NCI-H1694 treated with DMSO at 0.1 percent for 48 hours (cell line): Measurements from ENCODE around the gene OBSCN.
A peak's percentile ranks its signal among the peaks of the same experiment; 100 is the strongest.

Experiments used
- DNase-seq: peaks from one replicate; lab custom pipeline; 2025; lab: John Stamatoyannopoulos, UW

Gene OBSCN

GRCh38 chr1:228369608-228370438 is 162.0 kb downstream of the OBSCN start:
- DNase-seq, result no peak

GRCh38 chr1:228370439-228370940 is 162.6 kb downstream of the OBSCN start:
- DNase-seq, result no peak

- no peak for DNase-seq
These were observed 163.3 kb downstream of the OBSCN start for GRCh38 chr1:228370941-228371740.

GRCh38 chr1:228371741-228372182 is 163.9 kb downstream of the OBSCN start:
- no peak for DNase-seq

DNA sequence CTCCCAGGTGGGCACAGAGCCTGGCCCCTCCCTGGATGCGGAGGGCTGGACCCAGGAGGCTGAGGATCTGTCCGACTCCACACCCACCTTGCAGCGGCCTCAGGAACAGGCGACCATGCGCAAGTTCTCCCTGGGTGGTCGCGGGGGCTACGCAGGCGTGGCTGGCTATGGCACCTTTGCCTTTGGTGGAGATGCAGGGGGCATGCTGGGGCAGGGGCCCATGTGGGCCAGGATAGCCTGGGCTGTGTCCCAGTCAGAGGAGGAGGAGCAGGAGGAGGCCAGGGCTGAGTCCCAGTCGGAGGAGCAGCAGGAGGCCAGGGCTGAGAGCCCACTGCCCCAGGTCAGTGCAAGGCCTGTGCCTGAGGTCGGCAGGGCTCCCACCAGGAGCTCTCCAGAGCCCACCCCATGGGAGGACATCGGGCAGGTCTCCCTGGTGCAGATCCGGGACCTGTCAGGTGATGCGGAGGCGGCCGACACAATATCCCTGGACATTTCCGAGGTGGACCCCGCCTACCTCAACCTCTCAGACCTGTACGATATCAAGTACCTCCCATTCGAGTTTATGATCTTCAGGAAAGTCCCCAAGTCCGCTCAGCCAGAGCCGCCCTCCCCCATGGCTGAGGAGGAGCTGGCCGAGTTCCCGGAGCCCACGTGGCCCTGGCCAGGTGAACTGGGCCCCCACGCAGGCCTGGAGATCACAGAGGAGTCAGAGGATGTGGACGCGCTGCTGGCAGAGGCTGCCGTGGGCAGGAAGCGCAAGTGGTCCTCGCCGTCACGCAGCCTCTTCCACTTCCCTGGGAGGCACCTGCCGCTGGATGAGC is 164.5 kb downstream of the OBSCN start:
- no peak for DNase-seq

- DNase-seq, result no peak
These were observed 165.3 kb downstream of the OBSCN start for GRCh38 chr1:228373004-228373680.

- DNase-seq, result no peak
These were observed 166.1 kb downstream of the OBSCN start for GRCh38 chr1:228373681-228374571.

- DNase-seq, result no peak
These were observed 167.1 kb downstream of the OBSCN start for GRCh38 chr1:228374711-228375577.

DNA sequence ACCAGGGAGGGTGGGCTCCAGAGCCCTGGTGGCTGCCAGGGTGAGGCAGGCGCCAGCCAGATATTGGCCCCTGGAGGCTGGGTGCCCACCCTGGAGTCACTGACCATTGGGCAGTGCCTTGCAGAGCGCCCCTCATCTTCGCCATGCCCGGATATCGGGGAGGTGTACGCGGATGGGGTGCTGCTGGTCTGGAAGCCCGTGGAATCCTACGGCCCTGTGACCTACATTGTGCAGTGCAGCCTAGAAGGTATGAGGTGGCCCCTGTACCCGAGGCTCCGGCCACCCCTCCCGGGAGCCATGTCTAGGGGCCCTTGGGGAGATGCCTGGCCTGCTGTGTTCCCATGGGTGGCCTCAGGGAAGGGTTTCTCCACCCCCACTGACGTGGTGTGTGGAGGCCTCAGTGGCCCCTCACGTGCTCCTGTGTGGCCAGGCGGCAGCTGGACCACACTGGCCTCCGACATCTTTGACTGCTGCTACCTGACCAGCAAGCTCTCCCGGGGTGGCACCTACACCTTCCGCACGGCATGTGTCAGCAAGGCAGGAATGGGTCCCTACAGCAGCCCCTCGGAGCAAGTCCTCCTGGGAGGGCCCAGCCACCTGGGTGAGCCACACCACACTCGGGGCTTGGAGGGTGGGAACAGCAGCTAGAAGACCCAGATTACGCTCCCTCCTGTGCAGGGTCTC is 167.9 kb downstream of the OBSCN start:
- DNase-seq, result no peak

DNA sequence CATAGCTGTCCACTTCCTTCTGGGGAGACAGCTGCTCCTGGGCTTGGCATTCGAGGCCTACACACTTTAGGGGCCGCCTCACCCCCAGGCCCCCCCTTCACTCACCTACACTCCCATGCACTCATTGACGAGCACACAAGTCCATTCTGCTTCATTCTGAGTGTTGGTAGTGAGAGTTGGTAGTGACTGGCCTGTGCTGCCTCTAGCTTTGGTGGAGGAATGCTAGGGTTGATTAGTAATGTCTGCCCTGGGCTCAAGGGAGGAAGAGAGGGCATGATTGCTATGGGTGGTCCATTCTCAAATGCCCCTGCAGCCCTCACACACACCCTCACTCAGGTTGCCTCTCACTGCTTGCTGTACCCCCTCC is 168.4 kb downstream of the OBSCN start:
- no peak for DNase-seq

DNA sequence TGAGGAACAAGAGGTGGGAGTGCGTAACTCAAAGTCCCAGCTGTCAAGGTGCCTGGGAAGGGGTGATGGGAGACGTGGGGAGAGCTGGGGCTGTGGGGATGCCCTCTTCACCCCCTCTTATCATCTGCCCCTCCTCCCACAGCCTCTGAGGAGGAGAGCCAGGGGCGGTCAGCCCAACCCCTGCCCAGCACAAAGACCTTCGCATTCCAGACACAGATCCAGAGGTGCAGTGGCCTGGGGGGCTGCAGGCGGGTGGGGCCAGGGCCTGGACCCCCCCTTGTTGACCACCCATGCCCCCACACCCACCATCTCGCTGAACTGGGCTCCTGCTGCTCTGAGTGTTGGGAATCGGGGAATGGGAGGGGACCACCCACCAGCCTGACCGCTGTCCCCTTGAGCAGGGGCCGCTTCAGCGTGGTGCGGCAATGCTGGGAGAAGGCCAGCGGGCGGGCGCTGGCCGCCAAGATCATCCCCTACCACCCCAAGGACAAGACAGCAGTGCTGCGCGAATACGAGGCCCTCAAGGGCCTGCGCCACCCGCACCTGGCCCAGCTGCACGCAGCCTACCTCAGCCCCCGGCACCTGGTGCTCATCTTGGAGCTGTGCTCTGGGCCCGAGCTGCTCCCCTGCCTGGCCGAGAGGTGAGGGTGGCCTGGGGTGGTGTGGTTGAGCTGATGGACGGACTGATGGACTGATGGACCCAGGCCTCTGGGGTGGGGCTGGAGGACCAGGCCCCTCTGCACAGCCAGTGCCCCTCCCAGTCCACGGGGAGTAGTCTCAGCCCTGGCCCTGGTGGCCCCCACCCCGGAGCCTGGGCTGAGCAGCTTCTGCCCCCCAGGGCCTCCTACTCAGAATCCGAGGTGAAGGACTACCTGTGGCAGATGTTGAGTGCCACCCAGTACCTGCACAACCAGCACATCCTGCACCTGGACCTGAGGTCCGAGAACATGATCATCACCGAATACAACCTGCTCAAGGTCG is 169.1 kb downstream of the OBSCN start:
- DNase-seq, result no peak

- no peak for DNase-seq
These were observed 169.8 kb downstream of the OBSCN start for GRCh38 chr1:228377664-228378089.

- peak; percentile 53 for DNase-seq
These were observed 170.4 kb downstream of the OBSCN start for GRCh38 chr1:228378090-228378872.

GRCh38 chr1:228378873-228379460 is 171.1 kb downstream of the OBSCN start:
- no peak for DNase-seq

DNA sequence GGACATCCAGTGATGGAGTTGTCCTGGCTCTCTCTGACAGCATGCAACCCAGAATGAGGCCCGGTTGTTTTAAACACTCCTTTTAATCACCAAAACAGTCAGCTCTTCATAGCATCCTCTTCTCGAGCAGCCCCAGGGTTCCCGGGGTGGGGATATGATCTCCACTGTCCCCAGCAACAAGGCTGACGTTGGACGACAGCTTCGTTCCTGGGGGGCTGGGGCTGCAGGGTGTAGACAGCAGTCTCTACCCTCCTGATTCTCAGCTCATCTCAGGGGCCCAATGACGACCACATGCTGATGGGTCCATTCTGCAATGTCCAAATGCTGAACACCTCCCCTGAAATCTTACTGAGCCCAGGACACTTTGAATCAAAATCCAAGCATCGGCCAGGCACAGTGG is 171.8 kb downstream of the OBSCN start:
- DNase-seq, result no peak

- DNase-seq, result no peak
These were observed 173.5 kb downstream of the OBSCN start for GRCh38 chr1:228381356-228381755.
